Cardiac muscle cell (in vitro differentiated cells and primary cell): Measurements from ENCODE around the gene ETV7. TPM values are rescaled to one million over a fixed set of nuclear protein-coding genes. Genes with fewer than 3 reads are reported as not detected.

Source experiments
- DNase-seq, 2 donors: peaks; one replicate each; pipeline versions ENCODE4 v3.0.0 to v3.0.0-alpha.2; 2010 to 2017; ENCODE audit warnings: low read depth in 1 of 2, low spot score in 1 of 2
- H3K27ac ChIP-seq: fragments of 200-600 bp; sonication (generic); 2 replicates; pipeline ENCODE4 v1.5.1; 2016
- H3K27me3 ChIP-seq: fragments of 200-600 bp; sonication (generic); 2 replicates; pipeline ENCODE4 v1.6.0; 2016; ENCODE audit warnings: control low read depth
- H3K36me3 ChIP-seq: fragments of 200-600 bp; sonication (generic); 2 replicates; pipeline ENCODE4 v1.5.1; 2016; ENCODE audit warnings: control low read depth
- H3K4me1 ChIP-seq: fragments of 200-600 bp; sonication (generic); 2 replicates; pipeline ENCODE4 v1.8.1; 2017; ENCODE audit warnings: low read depth, mild to moderate bottlenecking, mixed run types
- H3K4me3 ChIP-seq: fragments of 200-600 bp; sonication (generic); 2 replicates; pipeline ENCODE4 v1.5.1; 2016; ENCODE audit warnings: mild to moderate bottlenecking
- H3K9me3 ChIP-seq: fragments of 200-600 bp; sonication (generic); 2 replicates; pipeline ENCODE4 v1.5.1; 2017; ENCODE audit warnings: low read depth, mild to moderate bottlenecking, control low read depth
- CTCF ChIP-seq: IDR thresholded peaks from 2 replicates; pipeline ENCODE4 v1.5.1; 2012; ENCODE audit warnings: low read depth, mild to moderate bottlenecking, low read length
- polyA plus RNA-seq: library from polyadenylated mRNA; unstranded; fragments of >200 nt; fragmentation: Nextera tagmentation; extraction: Ambion mirVana; gene quantifications from 2 replicates; pipeline ENCODE4 v1.2.1, GENCODE V29; 2016
- total RNA-seq: library from RNA; depleted of rRNA; stranded (reverse); fragments of >200 nt; gene quantifications from 2 replicates; pipeline ENCODE4 v1.2.3, GENCODE V29; 2016

Gene ETV7
- total and polyA plus RNA-seq, 2 experiments from 2014 or later, result 0.28 TPM; not detected in 1

- peak in 1 of 2 donors; percentile 89 for DNase-seq
- Histone ChIP-seq H3K4me3 (no peak overlapping the region), H3K27me3 (no peaks in the 10 kb centered on the region), H3K4me1 (peaks cover 13% of the 10 kb centered on the region), H3K9me3 (no peaks in the 10 kb centered on the region), H3K36me3 (no peaks in the 10 kb centered on the region), H3K27ac (no peak overlapping the region)
- no peak for TF ChIP-seq CTCF
Measured at GRCh38 chr6:36355819-36356218, 31.6 kb downstream of the ETV7 start.

DNA sequence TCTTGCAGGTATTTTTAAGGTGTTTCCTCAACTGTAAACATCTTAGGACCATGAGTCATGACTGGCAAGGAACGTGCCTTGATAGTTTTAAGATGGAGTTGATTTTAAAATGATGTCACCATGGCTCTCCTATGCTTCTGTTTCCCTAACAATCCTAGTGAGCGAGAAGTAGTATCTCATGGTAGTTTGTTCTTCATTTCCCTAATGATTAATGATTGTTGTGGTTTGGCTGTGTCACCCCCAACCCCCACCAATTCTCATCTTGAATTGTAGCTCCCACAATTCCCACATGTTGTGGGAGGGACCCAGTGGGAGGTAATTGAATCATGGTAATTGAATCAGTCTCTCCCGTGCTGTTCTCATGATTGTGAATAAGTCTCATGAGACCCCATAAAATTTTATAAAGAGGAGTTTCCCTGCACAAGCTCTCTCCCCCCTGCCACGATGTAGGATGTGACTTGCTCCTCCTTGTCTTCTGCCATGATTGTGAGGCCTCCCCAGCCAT, 34.0 kb downstream of the ETV7 start:
- Histone ChIP-seq H3K27me3 (no peaks in the 10 kb centered on the region), H3K4me3 (no peak overlapping the region), H3K27ac (no peak overlapping the region), H3K36me3 (no peaks in the 10 kb centered on the region), H3K9me3 (no peaks in the 10 kb centered on the region), H3K4me1 (peaks cover 15% of the 10 kb centered on the region)
- no peak for TF ChIP-seq CTCF
- DNase-seq, result peak in 1 of 2 donors; percentile 60

DNA sequence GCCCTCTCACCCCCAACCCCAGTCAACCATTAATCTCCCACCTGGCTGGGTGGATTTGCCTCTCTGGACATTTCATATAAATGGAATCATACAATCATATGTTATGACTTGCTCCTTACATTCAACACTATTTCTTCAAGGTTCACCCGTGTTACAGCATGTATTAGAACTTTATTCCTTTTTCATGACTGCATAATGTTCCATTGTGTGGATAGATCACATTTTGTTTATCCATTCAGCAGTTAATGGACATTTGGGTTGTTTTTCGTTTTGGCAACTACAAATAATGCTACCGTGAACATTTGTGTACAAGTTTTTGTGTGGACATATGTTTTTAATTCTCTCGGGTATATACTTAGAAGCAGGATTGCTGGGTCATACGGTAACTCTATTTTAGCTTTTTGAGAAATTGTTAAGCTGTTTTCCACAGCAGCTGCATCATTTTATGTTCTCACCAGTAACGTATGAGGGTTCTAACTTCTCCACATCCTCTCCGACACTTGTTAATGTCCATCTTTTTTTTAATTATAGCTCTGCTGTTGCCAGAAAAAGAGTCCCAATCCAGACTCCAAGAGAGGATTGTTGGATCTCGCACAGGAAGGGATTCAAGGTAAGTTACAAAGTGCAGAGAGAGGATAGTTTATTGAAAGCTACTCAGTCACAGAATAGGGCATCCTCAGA, 34.9 kb downstream of the ETV7 start:
- TF ChIP-seq CTCF, result no peak
- no peaks in the 10 kb centered on the region for H3K36me3 ChIP-seq
- H3K9me3 ChIP-seq, result no peaks in the 10 kb centered on the region
- no peak overlapping the region for H3K27ac ChIP-seq
- H3K27me3 ChIP-seq, result no peaks in the 10 kb centered on the region
- H3K4me3 ChIP-seq, result no peak overlapping the region
- DNase-seq, result no peak
- peaks cover 16% of the 10 kb centered on the region for H3K4me1 ChIP-seq

DNA sequence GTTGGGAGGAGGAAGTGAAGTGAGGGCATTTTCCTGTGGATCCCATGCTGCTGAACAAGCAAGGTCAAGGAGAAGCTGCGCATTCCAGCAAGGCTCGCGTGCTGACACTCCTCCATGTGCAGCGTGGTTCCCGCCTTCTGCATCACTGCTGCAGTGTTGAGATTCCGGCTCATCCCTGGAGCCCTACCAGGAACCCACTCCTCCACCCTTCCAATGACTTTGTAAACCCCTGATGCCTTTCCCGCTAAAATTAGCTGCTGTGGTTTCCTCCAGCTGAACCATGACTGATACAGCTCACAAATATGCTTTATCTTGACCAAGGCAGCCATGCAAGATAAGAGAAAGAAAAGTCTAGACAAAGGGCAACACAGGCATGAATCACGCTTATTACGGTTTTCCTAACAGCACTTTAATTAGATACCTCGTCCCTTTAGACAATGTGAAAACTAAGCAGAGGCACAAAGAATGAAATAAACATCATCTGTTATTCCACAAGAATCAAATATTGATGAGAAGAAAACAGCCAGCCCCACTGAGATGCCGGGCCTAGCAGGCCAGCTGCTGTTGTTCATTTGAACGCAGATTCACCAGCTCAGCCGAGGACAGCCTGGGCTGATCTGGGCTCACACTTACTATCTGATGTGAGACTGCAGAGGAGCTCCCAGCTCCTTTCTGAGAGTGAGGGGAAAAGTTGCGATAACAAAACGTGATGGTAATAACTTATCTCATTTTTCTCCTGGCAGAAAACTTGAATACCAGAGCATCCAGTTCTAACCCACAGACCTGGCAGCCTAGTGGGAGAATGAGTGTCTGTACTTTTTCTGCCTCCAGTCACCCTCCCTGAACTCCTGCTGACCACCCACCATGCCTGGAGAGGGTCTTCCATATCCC, 36.5 kb downstream of the ETV7 start:
- peak in 1 of 2 donors; percentile 99 for DNase-seq
- Histone ChIP-seq H3K4me3 (no peak overlapping the region), H3K36me3 (no peaks in the 10 kb centered on the region), H3K27me3 (no peaks in the 10 kb centered on the region), H3K27ac (peak overlapping the region; percentile 65), H3K9me3 (no peaks in the 10 kb centered on the region), H3K4me1 (peaks cover 23% of the 10 kb centered on the region)
- TF ChIP-seq CTCF, result no peak

DNA sequence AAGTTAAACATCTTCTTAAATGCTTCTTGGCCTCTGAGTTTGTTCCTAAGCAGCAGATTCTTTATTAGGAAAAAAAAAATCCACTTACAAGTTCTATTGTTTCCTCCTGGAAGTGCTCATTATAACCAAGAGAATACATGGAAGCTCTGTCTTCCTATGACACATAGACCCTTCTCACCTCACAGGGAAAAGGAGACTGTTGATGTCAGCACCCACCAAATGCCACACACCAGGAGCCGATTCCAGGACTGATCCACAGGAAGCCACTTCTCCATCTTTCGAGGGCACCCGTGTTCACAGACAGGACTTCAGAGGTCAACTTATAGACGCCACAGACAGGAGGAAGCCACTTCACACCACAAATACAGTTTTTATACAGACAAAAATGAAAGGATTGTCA, 37.4 kb downstream of the ETV7 start:
- Histone ChIP-seq H3K4me3 (no peak overlapping the region), H3K4me1 (peaks cover 28% of the 10 kb centered on the region), H3K9me3 (no peaks in the 10 kb centered on the region), H3K27me3 (no peaks in the 10 kb centered on the region), H3K36me3 (no peaks in the 10 kb centered on the region), H3K27ac (peak overlapping the region; percentile 65)
- DNase-seq, result peak in 1 of 2 donors; percentile 30
- no peak for TF ChIP-seq CTCF
